HG02884 (cell line): ENCODE measurements around the gene RBM47.
"Not testable (repeated sequence)": the region's sequence is repeated elsewhere in the genome, so short reads cannot be mapped to it uniquely, and the experiment has no call there.

Experiments
- ATAC-seq: cut with Tn5 transposase; IDR thresholded peaks from one replicate; pipeline ENCODE4 v1.9.1; 2021; ENCODE audit warnings: mild to moderate bottlenecking, moderate library complexity; ENCODE audit not compliant: unreplicated experiment

RBM47 gene

GRCh38 chr4:40544221-40544620, 85.4 kb downstream of the RBM47 start:
- ATAC-seq, result no peak

GRCh38 chr4:40540800-40541199, 88.9 kb downstream of the RBM47 start:
- ATAC-seq, result no peak

GRCh38 chr4:40536032-40536431, 93.6 kb downstream of the RBM47 start:
- ATAC-seq, result peak; percentile 77

GRCh38 chr4:40531636-40532023, 98.0 kb downstream of the RBM47 start:
- no peak for ATAC-seq

GRCh38 chr4:40530961-40531635, 98.6 kb downstream of the RBM47 start:
- ATAC-seq, result no peak

- ATAC-seq, result no peak
These were observed 102.9 kb downstream of the RBM47 start for GRCh38 chr4:40526741-40527140.

GRCh38 chr4:40525752-40526598, 103.7 kb downstream of the RBM47 start:
- ATAC-seq, result no peak

- no peak for ATAC-seq
These were observed 105.2 kb downstream of the RBM47 start for GRCh38 chr4:40524366-40525041.

- ATAC-seq, result no peak
These were observed 106.1 kb downstream of the RBM47 start for GRCh38 chr4:40523581-40523980.

GRCh38 chr4:40521957-40522356, 107.7 kb downstream of the RBM47 start:
- no peak for ATAC-seq

- no peak for ATAC-seq
These were observed 109.1 kb downstream of the RBM47 start for GRCh38 chr4:40520533-40520932.

GRCh38 chr4:40517081-40517480, 112.6 kb downstream of the RBM47 start:
- ATAC-seq, result not testable (repeated sequence)

GRCh38 chr4:40516651-40517050, 113.0 kb downstream of the RBM47 start:
- ATAC-seq, result no peak

- ATAC-seq, result peak; percentile 90
These were observed 114.0 kb downstream of the RBM47 start for GRCh38 chr4:40515398-40516293.

GRCh38 chr4:40515037-40515397, 114.6 kb downstream of the RBM47 start:
- ATAC-seq, result no peak

GRCh38 chr4:40514497-40514951, 115.1 kb downstream of the RBM47 start:
- no peak for ATAC-seq

GRCh38 chr4:40511036-40511614, 118.5 kb downstream of the RBM47 start:
- no peak for ATAC-seq

- ATAC-seq, result no peak
These were observed 121.7 kb downstream of the RBM47 start for GRCh38 chr4:40507977-40508376.

GRCh38 chr4:40506492-40506891, 123.2 kb downstream of the RBM47 start:
- no peak for ATAC-seq

- ATAC-seq, result no peak
These were observed 123.6 kb downstream of the RBM47 start for GRCh38 chr4:40506066-40506465.
